Heart right ventricle (tissue), 16 donors: ENCODE measurements around the gene BAIAP2L2. TPM values are rescaled to one million over a fixed set of nuclear protein-coding genes. Genes with fewer than 3 reads are reported as not detected.

Experiments used
- ATAC-seq, 8 donors: fragments of 200-7000 bp; cut with Tn5 transposase; one replicate each; pipeline ENCODE4 v1.9.1; 2020; ENCODE audit warnings: mild to moderate bottlenecking in 8 of 8, moderate library complexity in 8 of 8, moderate number of reproducible peaks in 1 of 8
- DNase-seq, 2 donors: peaks; one replicate each; pipeline ENCODE4 v3.0.0-alpha.2; 2020
- H3K27ac ChIP-seq, 10 donors: fragments of 200-600 bp; sonication (generic) in 2 of 10; one replicate each; pipeline versions ENCODE4 v1.5.0 to v1.8.0; 2020 to 2022; ENCODE audit warnings: mild to moderate bottlenecking in 3 of 10
- H3K27me3 ChIP-seq, 7 donors: fragments of 200-600 bp; one replicate each; pipeline ENCODE4 v1.8.0; 2021 to 2022; ENCODE audit warnings: mild to moderate bottlenecking in 2 of 7
- H3K36me3 ChIP-seq, 9 donors: fragments of 200-600 bp; sonication (generic) in 1 of 9; one replicate each; pipeline versions ENCODE4 v1.5.0 to v1.8.0; 2020 to 2022; ENCODE audit warnings: mild to moderate bottlenecking in 2 of 9
- H3K4me1 ChIP-seq, 9 donors: fragments of 200-600 bp; sonication (generic) in 1 of 9; one replicate each; pipeline versions ENCODE4 v1.5.0 to v1.8.0; 2020 to 2022; ENCODE audit warnings: mild to moderate bottlenecking in 4 of 9
- H3K4me3 ChIP-seq, 10 donors: fragments of 200-600 bp; sonication (generic) in 2 of 10; one replicate each; pipeline versions ENCODE4 v1.5.0 to v1.8.0; 2020 to 2022; ENCODE audit warnings: mild to moderate bottlenecking in 7 of 10, moderate library complexity in 2 of 10
- H3K9me3 ChIP-seq, 11 donors: fragments of 200-600 bp in 10 of 11; sonication (generic) in 2 of 11; one replicate each; pipeline versions ENCODE4 v1.5.0 to v1.8.0; 2013 to 2022; ENCODE audit warnings: mild to moderate bottlenecking in 2 of 11, control low read depth in 1 of 11, moderate library complexity in 1 of 11
- CTCF ChIP-seq, 9 donors: fragments of 200-600 bp; sonication (generic) in 2 of 9; IDR thresholded peaks; one replicate each; pipeline versions ENCODE4 v1.5.0 to v1.8.0; 2021 to 2022; ENCODE audit warnings: antibody characterized with exemption in 9 of 9, mild to moderate bottlenecking in 5 of 9, moderate library complexity in 1 of 9
- WGBS, 2 donors: extraction: QIAGEN DNeasy Blood & Tissue Kit; methylation state at CpG; one replicate each; pipeline ENCODE4 v1.1.7; 2013; ENCODE audit warnings: inconsistent platforms in 1 of 2; 5-methylcytosine and 5-hydroxymethylcytosine counted together
- intact Hi-C, 10 donors: fragments of 100-400 bp; cut with DNase I; formaldehyde crosslinking; loops; one replicate each; pipeline versions ENCODE4 v1.11.1 to v1.14.2; 2022
- polyA plus RNA-seq, 2 donors: library from polyadenylated mRNA; stranded (reverse); fragments of 200-250 nt; gene quantifications; one replicate each; pipeline ENCODE4 v1.2.3, GENCODE V29; 2013
- total RNA-seq, 10 donors: library from RNA; stranded (reverse); fragmentation: NEBNext Ultra II Directional in 3 of 10; extraction: Animal tissue kit (Norgen Biotek cat#: 25700) in 3 of 10; gene quantifications; one replicate each; pipeline versions ENCODE4 v1.2.1 to v1.2.4, GENCODE V29; 2021 to 2023
- donor health status: Arrhythmogenic right ventricular cardiomyopathy.
- donor health status: ischemic (EF 13 %, LVEDD 7.1; RV severe dilation, severe dysfunction).
- donor health status: healthy with polysubstance abuse.
- donor health status: DM: no; HTN: yes; CAD: no.
- donor health status: DM: no; HTN: no; CAD: no.
- donor health status: ischemic (EF 25% LVEDD 6.9; RV normal size, moderate dysfunction).
- donor health status: ischemic (EF 25% LVEDD 5.7; RV mildly dilated, moderate dysfunction).
- donor health status: healthy.
- donor health status: DM: yes; HTN: yes; CAD: no.
- donor health status: Ischemic cardiomyopathy.
- donor health status: ischemic (EF 35%, LVEDD 5.7; RV mildly dilated, moderate dysfunction).
- donor health status: nonischemic (EF 11% LVEDD 7.7; RV severe dilation, severe dysfunction).
- donor health status: DM: yes; HTN: yes; CAD: no.
- donor health status: PGD.
- donor health status: ischemic (EF 29% LVEDD 5.4; RV normal size, mild dysfunction).
- donor health status: nonischemic (EF 23%, LVEDD 6.1; RV moderate dilation, normal function).

BAIAP2L2 gene
- total and polyA plus RNA-seq, 12 donors = 0.12 to 0.37 (median 0.21) TPM; not detected in 4

- H3K27ac ChIP-seq = peak overlapping the region in 3 of 10 donors; percentile 31 to 87 (median 79)
- peaks cover 0 to 88% (median 27%) of the 10 kb centered on the region in 9 donors for H3K36me3 ChIP-seq
- intact Hi-C loops = loop anchor here in 2 of 10 donors (2.0 to 10.0 kb wide), 2 partner anchors 68 to 508 kb away; partner anchors contain the start of gene DMC1 (in 1 of the 2)
- H3K4me3 ChIP-seq = no peak overlapping the region
- no peaks in the 10 kb centered on the region for H3K9me3 ChIP-seq
- no peak for TF ChIP-seq CTCF (IDR thresholded peaks at IDR 0.05)
- ATAC-seq (no peak), DNase-seq (no peak)
- 47 to 51% methylated on average over 8 of the region's 8 CpGs for WGBS, 2 donors
- no peaks in the 10 kb centered on the region for H3K27me3 ChIP-seq
- H3K4me1 ChIP-seq = peaks cover 16 to 47% (median 39%) of the 10 kb centered on the region in 9 donors
Observed at GRCh38 chr22:38067028-38067415, 43.5 kb downstream of the BAIAP2L2 start.

GRCh38 chr22:38066381-38067027, 44.0 kb downstream of the BAIAP2L2 start:
- Histone ChIP-seq H3K27ac (peak overlapping the region in 2 of 10 donors; percentile 31 to 79), H3K36me3 (peaks cover 0 to 86% (median 27%) of the 10 kb centered on the region in 9 donors), H3K27me3 (no peaks in the 10 kb centered on the region), H3K4me3 (no peak overlapping the region), H3K4me1 (peaks cover 16 to 47% (median 39%) of the 10 kb centered on the region in 9 donors), H3K9me3 (no peaks in the 10 kb centered on the region)
- ATAC-seq (no peak), DNase-seq (no peak)
- TF ChIP-seq CTCF (IDR thresholded peaks at IDR 0.05) = no peak
- 72 to 85% methylated on average over 13 of the region's 13 CpGs for WGBS, 2 donors
- intact Hi-C loops = loop anchor here in 2 of 10 donors (2.0 to 10.0 kb wide), 2 partner anchors 68 to 508 kb away; partner anchors contain the start of gene DMC1 (in 1 of the 2)

GRCh38 chr22:38065539-38065938, 44.9 kb downstream of the BAIAP2L2 start:
- no peaks in the 10 kb centered on the region for H3K27me3 ChIP-seq
- 95 to 97% methylated on average over 8 of the region's 8 CpGs for WGBS, 2 donors
- H3K9me3 ChIP-seq = no peaks in the 10 kb centered on the region
- no peak overlapping the region for H3K4me3 ChIP-seq
- ATAC-seq (no peak), DNase-seq (no peak)
- no peak overlapping the region for H3K27ac ChIP-seq
- peaks cover 15 to 42% (median 32%) of the 10 kb centered on the region in 9 donors for H3K4me1 ChIP-seq
- peaks cover 0 to 81% (median 27%) of the 10 kb centered on the region in 9 donors for H3K36me3 ChIP-seq
- TF ChIP-seq CTCF (IDR thresholded peaks at IDR 0.05) = no peak
- intact Hi-C loops = loop anchor here in 1 of 10 donors (10.0 kb wide), 1 partner anchor 509 kb away; the partner anchor contains the start of gene DMC1

GRCh38 chr22:38062791-38063190, 47.7 kb downstream of the BAIAP2L2 start:
- no peak overlapping the region for H3K4me3 ChIP-seq
- 57 to 71% methylated on average over 6 of the region's 6 CpGs for WGBS, 2 donors
- H3K27me3 ChIP-seq = no peaks in the 10 kb centered on the region
- ATAC-seq (peak in 4 of 8 donors; percentile 16 to 67 (median 44)), DNase-seq (no peak)
- TF ChIP-seq CTCF (IDR thresholded peaks at IDR 0.05) = no peak
- peaks cover under 1 to 18% (median 13%) of the 10 kb centered on the region in 9 donors for H3K4me1 ChIP-seq
- no peaks in the 10 kb centered on the region for H3K9me3 ChIP-seq
- H3K36me3 ChIP-seq = peaks cover 0 to 74% (median 27%) of the 10 kb centered on the region in 9 donors
- H3K27ac ChIP-seq = peak overlapping the region in 3 of 10 donors; percentile 15 to 51 (median 22)
- intact Hi-C loops = loop anchor here in 1 of 10 donors (10.0 kb wide), 1 partner anchor 512 kb away; the partner anchor contains the start of gene DMC1
